Keratinocyte (primary cell): ENCODE results near the gene CMKLR1. TPM values are rescaled to one million over a fixed set of nuclear protein-coding genes. Genes with fewer than 3 reads are reported as not detected.

Source experiments
- DNase-seq: peaks from one replicate; pipeline ENCODE4 v3.0.0-alpha.2; 2011; ENCODE audit warnings: low read depth, missing footprints, low spot score
- FAIRE-seq: peaks from 2 replicates; lab custom pipeline; 2011; peaks lifted over from hg19 to GRCh38; lab: Jason Lieb, UNC
- H2AFZ ChIP-seq: 2 replicates; pipeline ENCODE4 v1.6.0; 2012; ENCODE audit warnings: low read length, control low read depth, inconsistent platforms; ENCODE audit not compliant: control insufficient read depth
- H3K27ac ChIP-seq: 2 replicates; pipeline ENCODE4 v1.5.1; 2011; ENCODE audit warnings: low read length; ENCODE audit not compliant: control insufficient read depth, insufficient read depth
- H3K27me3 ChIP-seq: 3 replicates; pipeline ENCODE4 v1.6.0; 2011; ENCODE audit warnings: low read length; ENCODE audit not compliant: control insufficient read depth, insufficient read depth; ENCODE audit errors: extremely low read depth
- H3K36me3 ChIP-seq, 2 experiments: 2 replicates in 1 of 2; 3 replicates in 1 of 2; pipeline ENCODE4 v1.5.1; 2011; ENCODE audit warnings: low read length in 2 of 2, mild to moderate bottlenecking in 1 of 2; ENCODE audit not compliant: control insufficient read depth in 2 of 2, insufficient read depth in 2 of 2; ENCODE audit errors: extremely low read depth in 1 of 2
- H3K4me1 ChIP-seq: 3 replicates; pipeline ENCODE4 v1.5.1; 2011; ENCODE audit warnings: low read length; ENCODE audit not compliant: control insufficient read depth, insufficient read depth; ENCODE audit errors: extremely low read depth
- H3K4me2 ChIP-seq: 3 replicates; pipeline ENCODE4 v1.6.0; 2011; ENCODE audit warnings: low read depth, low read length; ENCODE audit not compliant: control insufficient read depth, insufficient read depth; ENCODE audit errors: extremely low read depth
- H3K4me3 ChIP-seq, 3 experiments: fragments of 200-600 bp in 1 of 3; sonication (generic) in 1 of 3; 2 replicates in 2 of 3; 3 replicates in 1 of 3; pipeline ENCODE4 v1.5.1; 2011 to 2016; ENCODE audit warnings: low read length in 3 of 3, mild to moderate bottlenecking in 3 of 3, control low read depth in 2 of 3, inconsistent platforms in 1 of 3, low read depth in 1 of 3, mixed read lengths in 1 of 3, mixed run types in 1 of 3, moderate library complexity in 1 of 3; ENCODE audit not compliant: control insufficient read depth in 2 of 3, insufficient read depth in 2 of 3; ENCODE audit errors: extremely low read depth in 1 of 3
- H3K79me2 ChIP-seq: 2 replicates; pipeline ENCODE4 v1.6.0; 2012; ENCODE audit warnings: low read length; ENCODE audit not compliant: control insufficient read depth, insufficient read depth
- H3K9ac ChIP-seq: 3 replicates; pipeline ENCODE4 v1.6.0; 2011; ENCODE audit warnings: low read length; ENCODE audit not compliant: control insufficient read depth, insufficient read depth; ENCODE audit errors: extremely low read depth
- H3K9me1 ChIP-seq: 3 replicates; pipeline ENCODE4 v1.6.0; 2011; ENCODE audit warnings: low read length; ENCODE audit not compliant: control insufficient read depth, insufficient read depth; ENCODE audit errors: extremely low read depth
- H3K9me3 ChIP-seq: 2 replicates; pipeline ENCODE4 v1.5.1; 2012; ENCODE audit warnings: low read depth, low read length; ENCODE audit not compliant: control insufficient read depth
- H4K20me1 ChIP-seq: 3 replicates; pipeline ENCODE4 v1.6.0; 2011; ENCODE audit warnings: low read length; ENCODE audit not compliant: control insufficient read depth, insufficient read depth; ENCODE audit errors: extremely low read depth
- EZH2 ChIP-seq: IDR thresholded peaks from one replicate; pipeline ENCODE4 v1.6.1; 2012; ENCODE audit warnings: inconsistent platforms, mild to moderate bottlenecking, low read length, moderate library complexity
- dilution Hi-C: fragments of 300-500 bp; cut with MboI; formaldehyde crosslinking; loops from one replicate; pipeline ENCODE4 v1.7.0; 2020; ENCODE audit warnings: low sequenced_read_pairs; ENCODE audit not compliant: extremely low pct_ligation_motif_present
- polyA plus RNA-seq, 5 experiments: library from polyadenylated mRNA; depleted of rRNA in 3 of 5; stranded (reverse) in 3 of 5; stranded (forward) in 1 of 5; unstranded in 1 of 5; fragments of >200 nt; gene quantifications; 1 replicate in 1 of 5; 2 replicates in 3 of 5; 3 replicates in 1 of 5; pipeline versions ENCODE4 v1.2.1 to v1.2.3, GENCODE V29; 2011 to 2012; ENCODE audit warnings: missing spikeins in 2 of 5, low read depth in 1 of 5, low replicate concordance in 1 of 5
- TF ChIP-seq, protein P1 (sequence below), 3 experiments: IDR thresholded peaks in 1 of 3; conservative IDR thresholded peaks in 1 of 3; optimal IDR thresholded peaks in 1 of 3; 2 replicates in 2 of 3; 3 replicates in 1 of 3; pipeline versions ENCODE3 to v1.5.1; 2011; ENCODE audit warnings: low read length in 3 of 3, mild to moderate bottlenecking in 3 of 3, moderate library complexity in 2 of 3, control low read depth in 1 of 3, inconsistent platforms in 1 of 3; ENCODE audit not compliant: insufficient read depth in 2 of 3; ENCODE audit errors: extremely low read depth in 1 of 3

Gene CMKLR1
- polyA plus RNA-seq, 1 donor (not counting 4 experiments of a cell fraction or from before 2014, with no cell fraction given): not detected

DNA sequence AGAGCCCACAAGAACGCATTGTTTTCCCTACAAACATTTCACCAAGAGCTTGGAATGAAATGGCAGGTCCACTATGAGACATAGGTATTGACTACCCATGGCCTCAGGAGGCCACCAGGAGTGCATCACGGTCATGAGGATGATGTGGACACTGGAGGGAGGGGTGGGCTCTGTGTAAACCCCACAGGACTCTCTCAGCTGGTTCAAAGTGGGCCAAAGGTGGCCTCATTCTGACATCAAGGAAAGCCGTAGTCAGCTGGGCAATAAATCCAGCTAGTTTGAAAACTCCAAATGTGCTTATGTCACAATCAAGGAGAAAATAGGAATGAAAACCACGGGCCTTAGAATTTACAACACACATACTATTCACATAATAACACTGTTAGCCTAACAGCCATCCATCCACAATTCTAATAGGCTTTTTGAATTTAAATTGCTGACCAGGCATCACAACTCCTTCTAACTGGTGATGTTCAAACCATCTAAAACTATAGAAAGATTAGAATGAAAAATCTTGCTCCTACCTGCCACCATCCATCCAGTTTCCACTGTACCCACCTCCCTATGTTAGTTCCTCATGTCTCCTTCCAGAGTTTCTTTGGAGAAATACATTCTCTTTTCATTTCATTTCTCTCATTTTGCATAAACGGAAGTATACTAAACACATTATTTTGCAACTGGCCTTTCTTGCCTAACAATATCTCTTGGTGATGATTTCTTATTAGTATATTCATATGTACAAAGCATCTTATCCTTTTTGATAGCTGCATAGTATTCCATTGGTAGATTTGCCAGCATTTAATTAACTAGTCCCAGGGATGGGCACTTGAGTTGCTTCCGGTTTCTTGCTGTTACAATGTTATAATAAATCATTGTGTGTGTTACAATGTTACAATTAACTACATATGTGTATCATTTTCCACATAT lies 21.5 kb downstream of the CMKLR1 start:
- no peaks in the 10 kb centered on the region for H3K4me1 ChIP-seq
- DNase-seq: no peak
- H3K36me3 ChIP-seq: no peaks in the 10 kb centered on the region
- no peaks in the 10 kb centered on the region for H3K9me3 ChIP-seq
- no peaks in the 10 kb centered on the region for H3K79me2 ChIP-seq
- no peak overlapping the region for H3K9ac ChIP-seq
- dilution Hi-C loops: no loop called here
- H3K4me2 ChIP-seq: no peak overlapping the region
- H3K9me1 ChIP-seq: no peaks in the 10 kb centered on the region
- TF ChIP-seq, protein P1, sequence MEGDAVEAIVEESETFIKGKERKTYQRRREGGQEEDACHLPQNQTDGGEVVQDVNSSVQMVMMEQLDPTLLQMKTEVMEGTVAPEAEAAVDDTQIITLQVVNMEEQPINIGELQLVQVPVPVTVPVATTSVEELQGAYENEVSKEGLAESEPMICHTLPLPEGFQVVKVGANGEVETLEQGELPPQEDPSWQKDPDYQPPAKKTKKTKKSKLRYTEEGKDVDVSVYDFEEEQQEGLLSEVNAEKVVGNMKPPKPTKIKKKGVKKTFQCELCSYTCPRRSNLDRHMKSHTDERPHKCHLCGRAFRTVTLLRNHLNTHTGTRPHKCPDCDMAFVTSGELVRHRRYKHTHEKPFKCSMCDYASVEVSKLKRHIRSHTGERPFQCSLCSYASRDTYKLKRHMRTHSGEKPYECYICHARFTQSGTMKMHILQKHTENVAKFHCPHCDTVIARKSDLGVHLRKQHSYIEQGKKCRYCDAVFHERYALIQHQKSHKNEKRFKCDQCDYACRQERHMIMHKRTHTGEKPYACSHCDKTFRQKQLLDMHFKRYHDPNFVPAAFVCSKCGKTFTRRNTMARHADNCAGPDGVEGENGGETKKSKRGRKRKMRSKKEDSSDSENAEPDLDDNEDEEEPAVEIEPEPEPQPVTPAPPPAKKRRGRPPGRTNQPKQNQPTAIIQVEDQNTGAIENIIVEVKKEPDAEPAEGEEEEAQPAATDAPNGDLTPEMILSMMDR (optimal IDR thresholded peaks at IDR 0.05 in 1 of 3, IDR thresholded peaks at IDR 0.05 in 1 of 3, conservative IDR thresholded peaks at IDR 0.05 in 1 of 3; ENCODE audit: extremely low read depth in 1 of 3, insufficient read depth in 2 of 3, low read length in 3 of 3): no peak
- no peak for TF ChIP-seq EZH2
- H3K27ac ChIP-seq: no peak overlapping the region
- no peak overlapping the region for H3K4me3 ChIP-seq
- no peak for FAIRE-seq
- no peaks in the 10 kb centered on the region for H4K20me1 ChIP-seq
- H2AFZ ChIP-seq: no peak overlapping the region
- peaks cover 2% of the 10 kb centered on the region for H3K27me3 ChIP-seq

DNA sequence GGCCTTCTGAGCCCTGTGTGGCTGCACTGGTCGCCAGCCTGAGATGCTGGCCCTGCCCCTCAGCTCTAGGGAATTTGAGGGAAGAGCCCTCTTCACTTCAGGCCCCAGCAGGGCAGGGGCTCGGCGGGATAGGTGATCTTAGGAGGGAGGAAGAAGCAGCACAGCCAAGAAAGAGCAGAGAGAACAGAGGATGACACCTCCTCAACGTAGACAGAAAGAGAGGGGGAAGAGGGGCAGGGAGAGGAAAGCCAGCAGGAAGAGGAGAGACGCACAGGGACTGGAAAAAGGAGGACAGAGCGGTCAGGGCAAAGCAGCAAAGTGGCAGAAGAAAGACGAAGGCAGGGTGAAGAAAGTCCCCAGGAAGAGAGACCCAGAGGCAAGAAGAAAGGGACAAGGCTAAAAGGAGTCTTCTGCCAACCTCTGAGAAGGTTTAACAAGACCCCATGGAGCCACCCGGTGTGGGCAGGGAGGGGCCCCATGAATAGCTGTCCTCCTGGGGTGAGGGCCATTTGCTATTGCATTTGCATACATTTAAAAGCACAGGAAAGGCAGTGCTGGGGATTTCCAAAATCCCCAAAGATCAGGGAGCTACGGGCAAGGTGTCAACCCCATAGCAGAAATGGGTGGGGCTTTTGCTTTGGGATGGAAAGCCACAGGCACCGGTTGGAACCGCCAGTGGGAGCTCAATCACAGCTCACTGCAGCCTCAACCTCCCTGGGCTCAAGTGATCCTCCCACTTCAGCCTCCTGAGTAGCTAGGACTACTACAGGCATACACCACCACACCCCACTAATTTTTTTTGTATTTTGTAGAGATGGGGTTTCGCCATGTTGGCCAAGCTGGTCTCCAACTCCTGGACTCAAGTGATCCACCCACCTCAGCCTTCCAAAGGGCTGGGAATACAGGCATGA lies 22.7 kb downstream of the CMKLR1 start:
- H3K27me3 ChIP-seq: no peaks in the 10 kb centered on the region
- FAIRE-seq (no peak), DNase-seq (no peak)
- no peak overlapping the region for H3K4me3 ChIP-seq
- H4K20me1 ChIP-seq: no peaks in the 10 kb centered on the region
- H3K9me3 ChIP-seq: no peaks in the 10 kb centered on the region
- no peaks in the 10 kb centered on the region for H3K79me2 ChIP-seq
- no peaks in the 10 kb centered on the region for H3K36me3 ChIP-seq
- no peak overlapping the region for H3K9ac ChIP-seq
- H3K9me1 ChIP-seq: no peaks in the 10 kb centered on the region
- no peak overlapping the region for H2AFZ ChIP-seq
- H3K4me2 ChIP-seq: no peak overlapping the region
- H3K27ac ChIP-seq: no peak overlapping the region
- H3K4me1 ChIP-seq: no peaks in the 10 kb centered on the region
- dilution Hi-C loops: no loop called here
- TF ChIP-seq EZH2: no peak
- TF ChIP-seq, protein P1 (optimal IDR thresholded peaks at IDR 0.05 in 1 of 3, IDR thresholded peaks at IDR 0.05 in 1 of 3, conservative IDR thresholded peaks at IDR 0.05 in 1 of 3; ENCODE audit: extremely low read depth in 1 of 3, insufficient read depth in 2 of 3, low read length in 3 of 3): no peak
